ENCODE measurements around the gene PKHD1.

Gene PKHD1

GRCh38 chr6:51725155-51725554, 362.3 kb downstream of the PKHD1 start:
- no peak overlapping the region for H3K4me3 ChIP-seq (replicated peaks; ENCODE audit: insufficient read depth, low read length)
- TF ChIP-seq CTCF (IDR thresholded peaks at IDR 0.05; ENCODE audit: insufficient read depth, low read length) (no peak), GABPA (IDR thresholded peaks at IDR 0.05; ENCODE audit: low read depth) (no peak), REST (IDR thresholded peaks at IDR 0.05; ENCODE audit: insufficient replicate concordance, low read depth) (no peak), POLR2AphosphoS5 (IDR thresholded peaks at IDR 0.05; ENCODE audit: low read depth) (no peak)
- no peak for DNase-seq (ENCODE audit: low read depth in 1 of 2, low spot score in 1 of 2)

GRCh38 chr6:51720327-51720726, 367.1 kb downstream of the PKHD1 start:
- TF ChIP-seq CTCF (IDR thresholded peaks at IDR 0.05; ENCODE audit: insufficient read depth, low read length) (no peak), SPI1 (IDR thresholded peaks at IDR 0.05; ENCODE audit: borderline replicate concordance, low read depth) (no peak), POLR2AphosphoS5 (IDR thresholded peaks at IDR 0.05; ENCODE audit: low read depth) (no peak), GABPA (IDR thresholded peaks at IDR 0.05; ENCODE audit: low read depth) (no peak), REST (IDR thresholded peaks at IDR 0.05; ENCODE audit: insufficient replicate concordance, low read depth) (no peak)
- no peak overlapping the region for H3K27ac ChIP-seq (replicated peaks)
- H3K27me3 ChIP-seq (ENCODE audit: insufficient read depth, poor library complexity, severe bottlenecking): no peaks in the 10 kb centered on the region
- no peak for DNase-seq (ENCODE audit: low read depth in 1 of 2, low spot score in 1 of 2)
- no peak overlapping the region for H3K4me3 ChIP-seq (replicated peaks; ENCODE audit: insufficient read depth, low read length)

More at GRCh38 chr6:51725155-51725554, 362.3 kb downstream of the PKHD1 start:
- Histone ChIP-seq H3K27ac (replicated peaks) (no peak overlapping the region), H3K27me3 (ENCODE audit: insufficient read depth, poor library complexity, severe bottlenecking) (no peaks in the 10 kb centered on the region)

- no peak overlapping the region for H3K27ac ChIP-seq (replicated peaks)
- no peak overlapping the region for H3K4me3 ChIP-seq (replicated peaks; ENCODE audit: insufficient read depth, low read length)
- TF ChIP-seq POLR2AphosphoS5 (IDR thresholded peaks at IDR 0.05; ENCODE audit: low read depth): no peak
- TF ChIP-seq CTCF (IDR thresholded peaks at IDR 0.05; ENCODE audit: insufficient read depth, low read length): no peak
- no peak for TF ChIP-seq GABPA (IDR thresholded peaks at IDR 0.05; ENCODE audit: low read depth)
- TF ChIP-seq SPI1 (IDR thresholded peaks at IDR 0.05; ENCODE audit: borderline replicate concordance, low read depth): no peak
- TF ChIP-seq REST (IDR thresholded peaks at IDR 0.05; ENCODE audit: insufficient replicate concordance, low read depth): no peak
- no peak for DNase-seq (ENCODE audit: low read depth in 1 of 2, low spot score in 1 of 2)
- no peaks in the 10 kb centered on the region for H3K27me3 ChIP-seq (ENCODE audit: insufficient read depth, poor library complexity, severe bottlenecking)
Observed at GRCh38 chr6:51719297-51719696, 368.1 kb downstream of the PKHD1 start.

Data from HL-60 (cell line).